ENCODE results near the gene CDC14B.

CDC14B gene

GRCh38 chr9:96661711-96662110 is 42.1 kb upstream of the CDC14B start:
- no peak for DNase-seq (ENCODE audit: low spot score)
- TF ChIP-seq CTCF (IDR thresholded peaks at IDR 0.05; ENCODE audit: borderline replicate concordance, control extremely low read depth, extremely low read depth, insufficient read depth, missing control alignments): no peak
- in situ Hi-C loops (cut with MboI; ENCODE audit: low sequenced_read_pairs, unreplicated experiment): loop anchor here (10.0 kb wide), 1 partner anchor 217 kb away; no protein-coding TSS in a partner anchor

GRCh38 chr9:96660692-96661248 is 41.1 kb upstream of the CDC14B start:
- no peak for DNase-seq (ENCODE audit: low spot score)
- in situ Hi-C loops (cut with MboI; ENCODE audit: low sequenced_read_pairs, unreplicated experiment): loop anchor here (10.0 kb wide), 1 partner anchor 216 kb away; no protein-coding TSS in a partner anchor
- no peak for TF ChIP-seq CTCF (IDR thresholded peaks at IDR 0.05; ENCODE audit: borderline replicate concordance, control extremely low read depth, extremely low read depth, insufficient read depth, missing control alignments)

DNA sequence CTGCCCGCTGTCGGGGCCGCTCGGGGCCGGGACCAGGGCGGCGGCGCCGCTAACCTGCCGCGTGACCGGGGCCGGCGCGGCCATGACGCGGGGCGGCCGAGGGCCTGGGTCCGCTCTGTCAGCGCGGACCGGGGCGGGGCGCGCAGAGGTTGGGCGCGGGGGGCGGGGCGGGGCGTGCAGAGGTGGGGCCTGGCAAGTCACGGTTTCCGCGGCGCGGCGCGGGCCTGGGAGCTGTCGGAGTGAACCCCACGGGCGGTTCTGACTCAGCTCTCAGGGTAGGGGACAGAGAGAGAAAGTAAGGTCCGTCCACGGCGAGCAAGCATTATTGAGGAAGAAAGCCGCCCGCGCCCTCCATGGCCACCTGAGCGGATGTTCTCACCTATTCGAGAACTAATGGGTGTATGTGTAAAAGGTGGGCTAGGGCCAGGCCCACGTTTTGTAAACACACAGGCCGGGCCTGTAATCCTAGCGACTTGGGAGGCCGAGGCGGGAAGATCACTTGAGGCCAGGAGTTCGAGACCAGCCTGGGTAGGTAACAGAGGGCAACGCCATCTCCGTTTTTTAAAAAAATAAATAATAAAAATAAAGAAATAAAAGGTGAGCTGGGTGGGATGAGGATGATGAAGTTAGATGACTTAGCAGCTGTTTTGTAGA is 35.7 kb upstream of the CDC14B start, which contains the start of gene PRXL2C:
TSS of gene PRXL2C (minus strand) at position 120 of the 654 bp plus-strand sequence. CDS start at position 84, 36 bp downstream.
- DNase-seq (ENCODE audit: low spot score): peak; percentile 80
- in situ Hi-C loops (cut with MboI; ENCODE audit: low sequenced_read_pairs, unreplicated experiment): loop anchor here (10.0 kb wide), 1 partner anchor 321 kb away; no protein-coding TSS in a partner anchor
- TF ChIP-seq CTCF (IDR thresholded peaks at IDR 0.05; ENCODE audit: borderline replicate concordance, control extremely low read depth, extremely low read depth, insufficient read depth, missing control alignments): no peak

- no peak for TF ChIP-seq CTCF (IDR thresholded peaks at IDR 0.05; ENCODE audit: borderline replicate concordance, control extremely low read depth, extremely low read depth, insufficient read depth, missing control alignments)
- in situ Hi-C loops (cut with MboI; ENCODE audit: low sequenced_read_pairs, unreplicated experiment): loop anchor here (10.0 kb wide), 1 partner anchor 320 kb away; no protein-coding TSS in a partner anchor
- DNase-seq (ENCODE audit: low spot score): peak; percentile 73
Observed at GRCh38 chr9:96654450-96655197, 35.0 kb upstream of the CDC14B start.

- peak; percentile 49 for DNase-seq (ENCODE audit: low spot score)
- in situ Hi-C loops (cut with MboI; ENCODE audit: low sequenced_read_pairs, unreplicated experiment): loop anchor here (10.0 kb wide), 1 partner anchor 317 kb away; no protein-coding TSS in a partner anchor
- TF ChIP-seq CTCF (IDR thresholded peaks at IDR 0.05; ENCODE audit: borderline replicate concordance, control extremely low read depth, extremely low read depth, insufficient read depth, missing control alignments): peak; percentile 41
Observed at GRCh38 chr9:96651626-96652025, 32.0 kb upstream of the CDC14B start.

DNA sequence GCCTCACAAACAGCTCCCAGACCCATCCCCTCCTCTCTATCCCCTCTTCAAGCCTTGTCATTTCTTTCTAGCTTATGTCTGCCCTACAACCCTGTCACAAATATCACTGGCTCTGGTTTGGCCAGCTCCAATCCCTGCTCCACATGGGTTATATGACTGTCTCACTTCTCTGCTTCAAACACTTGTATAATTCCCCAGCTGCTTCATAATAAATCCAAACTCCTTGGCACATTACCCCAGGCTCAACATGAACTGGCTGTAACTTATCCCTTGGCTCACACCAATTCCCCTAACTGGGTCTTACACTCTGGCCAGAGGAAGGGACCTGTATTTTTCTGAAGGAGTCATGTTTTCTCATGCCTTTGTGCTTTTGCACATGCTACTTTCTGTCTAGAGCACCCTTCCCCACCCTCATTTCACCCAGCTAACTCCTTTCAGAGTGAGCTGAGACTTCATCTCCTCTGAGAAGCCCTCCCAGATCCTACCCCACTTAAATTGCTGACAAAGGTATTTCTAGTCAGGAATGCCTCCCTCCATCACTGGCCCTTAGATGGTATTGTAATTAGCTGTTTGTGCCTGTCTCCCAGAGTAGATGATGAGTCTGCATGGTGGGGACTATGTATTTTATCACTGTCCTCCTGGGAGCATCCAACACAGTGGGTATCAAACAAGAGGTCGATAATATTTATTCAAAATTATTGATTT is 30.1 kb upstream of the CDC14B start:
- in situ Hi-C loops (cut with MboI; ENCODE audit: low sequenced_read_pairs, unreplicated experiment): loop anchor here (10.0 kb wide), 1 partner anchor 315 kb away; no protein-coding TSS in a partner anchor
- TF ChIP-seq CTCF (IDR thresholded peaks at IDR 0.05; ENCODE audit: borderline replicate concordance, control extremely low read depth, extremely low read depth, insufficient read depth, missing control alignments): no peak
- DNase-seq (ENCODE audit: low spot score): no peak
